ENCODE results near the gene LZTS2.

LZTS2 gene

GRCh38 chr10:100980711-100981110 lies 18.9 kb upstream of the LZTS2 start:
- no peak for TF ChIP-seq TCF4 (CRISPR knock-in tag; IDR thresholded peaks at IDR 0.05; ENCODE audit: borderline replicate concordance)
- no peak for TF ChIP-seq PATZ1 (CRISPR knock-in tag; IDR thresholded peaks at IDR 0.05; ENCODE audit: borderline replicate concordance)
- no peak for TF ChIP-seq CSDC2 (CRISPR knock-in tag; IDR thresholded peaks at IDR 0.05)
- TF ChIP-seq TOX (CRISPR knock-in tag; IDR thresholded peaks at IDR 0.05; ENCODE audit: borderline replicate concordance) = no peak
- TF ChIP-seq ZC3H10 (CRISPR knock-in tag; IDR thresholded peaks at IDR 0.05) = no peak
- no peak for TF ChIP-seq CSRNP3 (CRISPR knock-in tag; IDR thresholded peaks at IDR 0.05)
- no peak for TF ChIP-seq SNAI2 (CRISPR knock-in tag; IDR thresholded peaks at IDR 0.05)
- TF ChIP-seq ESRRG (CRISPR knock-in tag; IDR thresholded peaks at IDR 0.05) = no peak
- TF ChIP-seq GLIS3 (CRISPR knock-in tag; IDR thresholded peaks at IDR 0.05) = no peak
- TF ChIP-seq ZNF8 (CRISPR knock-in tag; IDR thresholded peaks at IDR 0.05) = no peak
- no peak for TF ChIP-seq ZFP30 (CRISPR knock-in tag; IDR thresholded peaks at IDR 0.05)
- TF ChIP-seq ZFP3 (CRISPR knock-in tag; IDR thresholded peaks at IDR 0.05) = no peak
- TF ChIP-seq OSR1 (CRISPR knock-in tag; IDR thresholded peaks at IDR 0.05) = no peak
- ATAC-seq = no peak

GRCh38 chr10:100981178-100981772 lies 18.3 kb upstream of the LZTS2 start:
- ATAC-seq = no peak
- TF ChIP-seq ZNF8 (CRISPR knock-in tag; IDR thresholded peaks at IDR 0.05) (no peak), GLIS3 (CRISPR knock-in tag; IDR thresholded peaks at IDR 0.05) (no peak), SNAI2 (CRISPR knock-in tag; IDR thresholded peaks at IDR 0.05) (no peak), CSDC2 (CRISPR knock-in tag; IDR thresholded peaks at IDR 0.05) (no peak), ZC3H10 (CRISPR knock-in tag; IDR thresholded peaks at IDR 0.05) (no peak), TOX (CRISPR knock-in tag; IDR thresholded peaks at IDR 0.05; ENCODE audit: borderline replicate concordance) (no peak), ISL1 (CRISPR knock-in tag; IDR thresholded peaks at IDR 0.05) (no peak), TCF4 (CRISPR knock-in tag; IDR thresholded peaks at IDR 0.05; ENCODE audit: borderline replicate concordance) (no peak), ZFP30 (CRISPR knock-in tag; IDR thresholded peaks at IDR 0.05) (no peak), PPARA (CRISPR knock-in tag; IDR thresholded peaks at IDR 0.05; ENCODE audit: borderline replicate concordance) (no peak), TSHZ2 (CRISPR knock-in tag; IDR thresholded peaks at IDR 0.05) (no peak), ESRRG (CRISPR knock-in tag; IDR thresholded peaks at IDR 0.05) (no peak), ZNF70 (CRISPR knock-in tag; IDR thresholded peaks at IDR 0.05) (no peak), POU6F1 (CRISPR knock-in tag; IDR thresholded peaks at IDR 0.05; ENCODE audit: borderline replicate concordance, low read depth) (no peak), PATZ1 (CRISPR knock-in tag; IDR thresholded peaks at IDR 0.05; ENCODE audit: borderline replicate concordance) (no peak), BACH2 (CRISPR knock-in tag; IDR thresholded peaks at IDR 0.05; ENCODE audit: borderline replicate concordance) (no peak)

All from SK-N-SH treated with all-trans-retinoic acid at 6 μM for 48 hours (cell line).